Choroid plexus epithelial cell (primary cell): ENCODE results near the gene TRAF3IP3.

Experiments
- DNase-seq: peaks from one replicate; pipeline ENCODE4 v3.0.0-alpha.2; 2010; ENCODE audit warnings: low read depth
- H3K4me3 ChIP-seq: 2 replicates; pipeline ENCODE4 v1.5.1; 2011; ENCODE audit warnings: low read depth, mild to moderate bottlenecking, control low read depth, low read length, moderate library complexity
- TF ChIP-seq, protein P1 (sequence below): conservative IDR thresholded peaks from 2 replicates; pipeline ENCODE4 v1.5.1; 2011; ENCODE audit warnings: low read depth, mild to moderate bottlenecking, control low read depth, inconsistent platforms, low read length, moderate library complexity

TRAF3IP3 gene

DNA sequence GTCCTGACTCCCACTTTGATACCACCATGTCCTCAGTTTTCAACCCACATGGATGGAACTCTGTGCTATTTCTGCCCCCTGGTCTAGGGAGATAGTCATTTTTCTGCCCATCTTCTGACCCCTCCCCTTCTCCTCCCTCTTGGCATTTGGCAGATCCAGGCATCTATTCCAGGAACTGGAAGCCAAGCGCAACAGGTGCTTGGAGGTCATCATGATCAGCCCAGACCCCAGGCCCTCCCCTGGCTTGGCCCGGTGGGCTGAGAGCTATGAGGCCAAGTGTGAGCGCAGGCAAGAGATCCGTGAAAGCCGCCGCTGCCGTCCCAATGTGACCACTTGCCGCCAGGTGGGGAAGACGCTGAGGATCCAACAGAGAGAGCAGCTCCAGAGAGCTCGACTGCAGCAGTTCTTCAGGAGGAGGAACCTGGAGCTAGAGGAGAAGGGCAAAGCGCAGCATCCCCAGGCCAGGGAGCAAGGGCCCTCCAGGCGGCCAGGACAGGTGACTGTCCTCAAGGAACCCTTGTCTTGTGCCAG lies 4.0 kb downstream of the TRAF3IP3 start:
- TF ChIP-seq, protein P1, sequence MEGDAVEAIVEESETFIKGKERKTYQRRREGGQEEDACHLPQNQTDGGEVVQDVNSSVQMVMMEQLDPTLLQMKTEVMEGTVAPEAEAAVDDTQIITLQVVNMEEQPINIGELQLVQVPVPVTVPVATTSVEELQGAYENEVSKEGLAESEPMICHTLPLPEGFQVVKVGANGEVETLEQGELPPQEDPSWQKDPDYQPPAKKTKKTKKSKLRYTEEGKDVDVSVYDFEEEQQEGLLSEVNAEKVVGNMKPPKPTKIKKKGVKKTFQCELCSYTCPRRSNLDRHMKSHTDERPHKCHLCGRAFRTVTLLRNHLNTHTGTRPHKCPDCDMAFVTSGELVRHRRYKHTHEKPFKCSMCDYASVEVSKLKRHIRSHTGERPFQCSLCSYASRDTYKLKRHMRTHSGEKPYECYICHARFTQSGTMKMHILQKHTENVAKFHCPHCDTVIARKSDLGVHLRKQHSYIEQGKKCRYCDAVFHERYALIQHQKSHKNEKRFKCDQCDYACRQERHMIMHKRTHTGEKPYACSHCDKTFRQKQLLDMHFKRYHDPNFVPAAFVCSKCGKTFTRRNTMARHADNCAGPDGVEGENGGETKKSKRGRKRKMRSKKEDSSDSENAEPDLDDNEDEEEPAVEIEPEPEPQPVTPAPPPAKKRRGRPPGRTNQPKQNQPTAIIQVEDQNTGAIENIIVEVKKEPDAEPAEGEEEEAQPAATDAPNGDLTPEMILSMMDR = no peak
- no peak overlapping the region for H3K4me3 ChIP-seq
- no peak for DNase-seq

DNA sequence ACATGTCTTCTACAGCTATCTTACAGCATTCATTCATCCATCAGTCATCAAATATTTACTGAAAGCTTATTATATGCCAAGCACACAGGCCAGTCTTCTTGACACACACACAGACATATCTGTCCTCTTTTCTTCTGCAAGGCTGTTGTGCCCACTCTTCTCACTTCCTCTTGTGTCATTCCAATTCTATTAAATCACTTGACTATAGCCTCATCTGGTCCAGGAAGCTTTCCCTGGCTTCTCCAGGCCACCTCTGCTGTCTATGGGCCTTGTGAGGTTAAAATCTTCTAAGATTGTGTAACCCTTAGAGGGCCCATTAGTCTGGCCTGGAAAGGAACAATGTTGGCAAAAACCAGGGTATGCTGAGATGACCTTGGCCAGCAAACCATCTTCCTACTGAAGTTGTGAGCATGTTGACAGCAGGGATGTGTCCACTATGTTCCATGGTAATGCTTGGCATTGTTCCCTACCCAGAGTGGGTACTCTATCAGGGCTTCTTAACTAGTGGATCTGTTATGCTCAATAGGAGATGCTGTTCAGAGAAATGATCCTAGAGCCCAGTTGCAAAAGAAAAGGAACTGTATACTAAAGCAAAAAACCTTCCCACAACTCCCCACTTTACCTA lies 5.3 kb downstream of the TRAF3IP3 start:
- no peak overlapping the region for H3K4me3 ChIP-seq
- no peak for DNase-seq
- TF ChIP-seq, protein P1 = no peak

DNA sequence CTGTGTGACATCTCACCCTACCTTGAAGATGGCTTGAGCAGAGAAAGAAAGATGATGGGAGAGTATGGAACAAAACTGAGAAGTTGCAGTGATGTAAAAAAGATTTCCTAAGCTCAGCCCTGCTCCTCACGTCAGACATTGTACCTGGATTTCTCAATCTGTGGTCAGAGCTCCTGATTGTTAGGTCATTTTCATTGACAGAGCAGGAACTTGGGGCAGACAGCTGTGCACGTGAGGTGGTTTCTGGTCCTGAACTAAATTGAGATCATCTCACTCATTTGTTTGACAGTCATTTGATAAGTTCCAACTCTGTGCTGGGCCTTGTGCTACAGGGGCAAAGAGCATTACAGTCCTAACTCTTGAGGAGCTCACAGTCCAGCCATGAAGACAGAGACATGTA lies 10.2 kb downstream of the TRAF3IP3 start:
- no peak overlapping the region for H3K4me3 ChIP-seq
- TF ChIP-seq, protein P1 = no peak
- peak; percentile 8 for DNase-seq

DNA sequence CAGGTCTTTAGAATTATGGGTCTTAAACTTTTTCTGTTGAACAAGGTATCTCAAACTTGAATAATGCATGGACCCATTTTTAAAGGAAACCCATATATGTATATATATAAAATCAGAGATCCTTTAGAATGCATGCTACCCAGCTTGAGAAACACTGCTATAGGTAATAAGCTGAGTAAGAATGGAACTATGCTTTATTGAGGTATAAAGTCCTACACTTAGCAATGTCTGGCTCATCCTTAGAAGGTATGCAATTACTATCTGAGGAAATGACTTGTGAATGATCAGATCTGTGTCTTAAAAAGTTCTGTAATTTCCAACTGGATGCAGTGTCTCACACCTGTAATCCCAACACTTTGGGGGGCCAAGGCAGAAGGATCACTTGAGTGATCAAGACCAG lies 11.2 kb downstream of the TRAF3IP3 start:
- H3K4me3 ChIP-seq = no peak overlapping the region
- TF ChIP-seq, protein P1 = no peak
- DNase-seq = no peak

DNA sequence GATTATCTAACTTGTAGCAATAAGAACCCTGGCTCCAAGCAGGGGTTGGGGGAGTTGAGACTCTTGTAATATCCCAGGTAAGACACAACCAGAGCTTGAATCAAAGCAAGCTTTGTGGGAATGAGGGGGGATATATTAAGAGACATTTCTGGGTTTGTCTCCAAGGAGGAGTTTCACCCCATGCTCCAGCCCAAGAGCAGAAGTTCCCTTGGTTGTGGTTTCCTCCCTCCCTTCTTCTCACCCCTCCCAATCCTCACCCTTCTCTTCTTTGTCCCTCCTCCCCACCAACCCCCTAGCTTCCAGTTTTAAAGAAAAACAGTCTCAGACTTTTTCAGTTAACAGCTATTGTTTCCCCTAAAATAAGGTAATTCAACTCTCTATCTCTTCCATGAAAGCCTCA lies 11.9 kb downstream of the TRAF3IP3 start:
- no peak for DNase-seq
- TF ChIP-seq, protein P1 = no peak
- H3K4me3 ChIP-seq = no peak overlapping the region

DNA sequence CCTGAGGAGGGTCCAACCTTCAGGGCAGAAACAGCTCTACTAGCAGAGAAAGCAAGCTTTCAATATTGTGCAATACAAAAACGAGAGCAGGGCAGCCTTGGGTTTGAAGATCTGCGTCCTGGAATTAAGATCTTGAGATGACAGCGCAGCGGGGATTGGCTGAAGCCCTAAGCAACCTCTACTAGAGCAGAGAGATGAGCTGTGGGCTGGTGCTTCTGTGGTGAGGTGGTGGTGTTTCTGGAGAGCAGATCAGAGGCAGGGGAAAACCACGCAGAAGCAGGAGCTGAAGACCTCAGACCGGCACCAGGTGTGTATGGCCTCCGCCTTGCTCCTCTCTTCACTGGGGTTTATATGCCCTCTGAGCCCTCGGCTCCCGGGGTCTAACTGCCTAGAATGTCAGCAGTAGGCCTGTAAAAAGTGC lies 12.5 kb downstream of the TRAF3IP3 start:
- DNase-seq = no peak
- TF ChIP-seq, protein P1 = no peak
- H3K4me3 ChIP-seq = no peak overlapping the region
